Measurements from ENCODE around the gene C1orf198.

- no peak for TF ChIP-seq CTCF (IDR thresholded peaks at IDR 0.05)
- no peak for TF ChIP-seq POLR2A (IDR thresholded peaks at IDR 0.05)
These were observed 10.0 kb downstream of the C1orf198 start for GRCh38 chr1:230858236-230858820.

All from heart left ventricle (tissue), 13 donors.